HCT116 (cell line): ENCODE data around the gene IL10RB. TPM values are rescaled to one million over a fixed set of nuclear protein-coding genes. Genes with fewer than 3 reads are reported as not detected.

Experiments
- ATAC-seq: fragments of 200-7000 bp; cut with Tn5 transposase; 2 replicates; pipeline ENCODE4 v1.9.1; 2020; ENCODE audit warnings: mild to moderate bottlenecking, moderate library complexity
- BruUV-seq: library from RNA; stranded (reverse); fragments of 400-500 nt; replicated peaks from 2 replicates; lab custom pipeline; 2021; lab: Mats Ljungman, UMichigan
- CTCF ChIA-PET: fragments of 300-600 bp; sonication (Branson Sonifier 250); formaldehyde crosslinking; loops from one replicate; lab custom pipeline; 2021; ENCODE audit warnings: antibody characterized with exemption; lab: Charles Lee
- POLR2A ChIA-PET: fragments of 300-600, 350-600 bp; sonication (Branson Sonifier 250); formaldehyde crosslinking; loops from one replicate; lab custom pipeline; 2021; ENCODE audit warnings: antibody characterized with exemption; lab: Charles Lee
- RAD21 ChIA-PET, 2 experiments: fragments of 300-600 bp; sonication (Branson Sonifier 250); formaldehyde crosslinking; loops; one replicate each; lab custom pipeline; 2023; ENCODE audit warnings: low total read pairs in 2 of 2; ENCODE audit not compliant: uncharacterized antibody in 2 of 2, unreplicated experiment in 2 of 2, low non-redundant PET in 1 of 2; lab: Charles Lee
- DNase-seq: peaks from one replicate; pipeline ENCODE4 v3.0.0-alpha.2; 2010; ENCODE audit warnings: low read depth, low spot score
- H2AFZ ChIP-seq: fragments of 200-600 bp; shearing (Covaris generic), sonication (generic); 2 replicates; pipeline ENCODE4 v1.6.1; 2017; ENCODE audit warnings: low read depth, mixed run types, mixed read lengths, antibody characterized with exemption, low read length; ENCODE audit not compliant: poor library complexity, severe bottlenecking
- H3K27ac ChIP-seq: 2 replicates; pipeline ENCODE4 v1.5.1; 2012; ENCODE audit warnings: low read depth, low read length
- H3K27me3 ChIP-seq: fragments of 200-600 bp; sonication (generic); 2 replicates; pipeline ENCODE4 v1.6.1; 2016; ENCODE audit warnings: mixed run types, low read length, mixed read lengths; ENCODE audit not compliant: insufficient read depth
- H3K36me3 ChIP-seq, 2 experiments: fragments of 200-500 bp in 1 of 2; fragments of 200-600 bp in 1 of 2; sonication (Bioruptor generic) in 1 of 2; sonication (generic) in 1 of 2; 2 replicates each; pipeline versions ENCODE4 v1.5.1 to v1.6.1; 2014 to 2016; ENCODE audit warnings: low read length in 2 of 2, inconsistent platforms in 1 of 2, mixed read lengths in 1 of 2, mixed run types in 1 of 2; ENCODE audit not compliant: insufficient read depth in 2 of 2, control insufficient read depth in 1 of 2
- H3K4me1 ChIP-seq, 2 experiments: fragments of 200-600 bp in 1 of 2; sonication (generic) in 1 of 2; 2 replicates each; pipeline versions ENCODE4 v1.5.1 to v1.6.1; 2012 to 2017; ENCODE audit warnings: low read length in 2 of 2, inconsistent platforms in 1 of 2, mild to moderate bottlenecking in 1 of 2, mixed read lengths in 1 of 2, mixed run types in 1 of 2, moderate library complexity in 1 of 2; ENCODE audit not compliant: insufficient read depth in 2 of 2, control insufficient read depth in 1 of 2
- H3K4me2 ChIP-seq: fragments of 200-600 bp; sonication (generic); 2 replicates; pipeline ENCODE4 v1.6.1; 2017; ENCODE audit warnings: mixed run types, low read length, mixed read lengths
- H3K4me3 ChIP-seq, 2 experiments: fragments of 200-600 bp in 1 of 2; sonication (generic) in 1 of 2; replicated peaks in 1 of 2; 2 replicates each; pipeline ENCODE4 v1.5.1; 2011 to 2016; ENCODE audit warnings: low read length in 2 of 2, control low read depth in 1 of 2, low read depth in 1 of 2, mild to moderate bottlenecking in 1 of 2, mixed read lengths in 1 of 2, mixed run types in 1 of 2
- H3K79me2 ChIP-seq: fragments of 200-600 bp; sonication (generic); 2 replicates; pipeline ENCODE4 v1.6.1; 2017; ENCODE audit warnings: mild to moderate bottlenecking, mixed run types, low read length, moderate library complexity, mixed read lengths; ENCODE audit not compliant: insufficient read depth
- H3K9ac ChIP-seq: fragments of 200-600 bp; sonication (generic); 2 replicates; pipeline ENCODE4 v1.6.1; 2016; ENCODE audit warnings: low read length, mixed read lengths
- H3K9me2 ChIP-seq: fragments of 200-600 bp; sonication (generic), shearing (Covaris generic); 2 replicates; pipeline ENCODE4 v1.6.1; 2017; ENCODE audit warnings: mixed run types, mild to moderate bottlenecking, moderate library complexity; ENCODE audit not compliant: insufficient read depth
- H3K9me3 ChIP-seq, 2 experiments: fragments of 200-500 bp in 1 of 2; fragments of 200-600 bp in 1 of 2; sonication (Bioruptor generic) in 1 of 2; sonication (generic) in 1 of 2; 2 replicates each; pipeline ENCODE4 v1.6.1; 2014 to 2017; ENCODE audit warnings: low read length in 2 of 2, mixed read lengths in 2 of 2, inconsistent platforms in 1 of 2, low read depth in 1 of 2, mild to moderate bottlenecking in 1 of 2, mixed run types in 1 of 2, moderate library complexity in 1 of 2; ENCODE audit not compliant: control insufficient read depth in 1 of 2, insufficient read depth in 1 of 2
- H4K20me1 ChIP-seq: fragments of 200-600 bp; sonication (generic), shearing (Covaris generic); 2 replicates; pipeline ENCODE4 v1.6.1; 2017; ENCODE audit warnings: mixed run types, mild to moderate bottlenecking, moderate library complexity; ENCODE audit not compliant: insufficient read depth
- ATF3 ChIP-seq: IDR thresholded peaks from 2 replicates; pipeline ENCODE4 v1.6.1; 2012
- CBX3 ChIP-seq: IDR thresholded peaks from 2 replicates; pipeline ENCODE4 v1.6.1; 2012; ENCODE audit warnings: low read depth
- CTCF ChIP-seq, 3 experiments: fragments of 200-600 bp in 1 of 3; sonication (generic) in 1 of 3; IDR thresholded peaks in 2 of 3; conservative IDR thresholded peaks in 1 of 3; 2 replicates each; pipeline ENCODE4 v1.5.1; 2012 to 2017; ENCODE audit warnings: low read depth in 2 of 3, low read length in 2 of 3, antibody characterized with exemption in 1 of 3, borderline replicate concordance in 1 of 3, control low read depth in 1 of 3, mild to moderate bottlenecking in 1 of 3, mixed read lengths in 1 of 3, mixed run types in 1 of 3, moderate library complexity in 1 of 3; ENCODE audit not compliant: insufficient read depth in 1 of 3
- EGR1 ChIP-seq: IDR thresholded peaks from 2 replicates; pipeline ENCODE4 v1.6.1; 2012; ENCODE audit warnings: low read depth
- ELF1 ChIP-seq: IDR thresholded peaks from 2 replicates; pipeline ENCODE4 v1.6.1; 2012; ENCODE audit warnings: low read depth, borderline replicate concordance
- JUND ChIP-seq: IDR thresholded peaks from 2 replicates; pipeline ENCODE4 v1.6.1; 2012
- POLR2A ChIP-seq: IDR thresholded peaks from 2 replicates; pipeline ENCODE4 v1.7.0; 2011; ENCODE audit warnings: borderline replicate concordance; ENCODE audit not compliant: insufficient read depth, insufficient read length; ENCODE audit errors: extremely low read depth
- POLR2AphosphoS5 ChIP-seq: IDR thresholded peaks from 2 replicates; pipeline ENCODE4 v1.6.1; 2011; ENCODE audit warnings: mild to moderate bottlenecking, low read depth, low read length, moderate library complexity
- REST ChIP-seq: IDR thresholded peaks from 2 replicates; pipeline ENCODE4 v1.6.1; 2012; ENCODE audit warnings: low read depth
- SIN3A ChIP-seq: IDR thresholded peaks from 2 replicates; pipeline ENCODE4 v1.6.1; 2012; ENCODE audit warnings: low read depth
- SP1 ChIP-seq: IDR thresholded peaks from 2 replicates; pipeline ENCODE4 v1.6.1; 2012; ENCODE audit warnings: low read depth
- SRF ChIP-seq: IDR thresholded peaks from 2 replicates; pipeline ENCODE4 v1.6.1; 2012; ENCODE audit warnings: low read depth
- TCF7L2 ChIP-seq: IDR thresholded peaks from 2 replicates; pipeline ENCODE4 v1.7.0; 2011; ENCODE audit warnings: borderline replicate concordance, inconsistent platforms; ENCODE audit not compliant: insufficient read depth, insufficient read length; ENCODE audit errors: extremely low read depth
- YY1 ChIP-seq: IDR thresholded peaks from 2 replicates; pipeline ENCODE4 v1.6.1; 2011; ENCODE audit warnings: low read length, low read depth, moderate library complexity, mild to moderate bottlenecking; ENCODE audit not compliant: insufficient replicate concordance; ENCODE audit errors: extremely low read depth
- ZNF274 ChIP-seq: fragments of 200-500 bp; sonication (Bioruptor generic); IDR thresholded peaks from 2 replicates; pipeline ENCODE4 v1.6.1; 2014; ENCODE audit warnings: mild to moderate bottlenecking, low read depth, low read length, inconsistent platforms
- intact Hi-C: fragments of 100-400 bp; cut with micrococcal nuclease; formaldehyde crosslinking; loops from 2 replicates; pipeline ENCODE4 v1.10.0; 2022
- total RNA-seq: library from RNA; stranded (reverse); gene quantifications from one replicate; pipeline ENCODE4 v1.2.1, GENCODE V29; 2021; ENCODE audit not compliant: unreplicated experiment

Gene IL10RB
- total RNA-seq, 1 experiment from 2014 or later, result 13.7 TPM

GRCh38 chr21:33293811-33294216 lies 27.6 kb downstream of the IL10RB start:
- CTCF ChIA-PET, result no interaction called here
- no peak overlapping the region for H3K4me2 ChIP-seq
- POLR2A ChIA-PET, result no interaction called here
- no peak overlapping the region for H3K4me3 ChIP-seq
- RAD21 ChIA-PET, result no interaction called here
- ATAC-seq, result no peak
- H3K27ac ChIP-seq, result no peak overlapping the region
- intact Hi-C loops, result no loop called here
- no peak for DNase-seq
- no TSS peak for BruUV-seq
- no peaks in the 10 kb centered on the region for H3K79me2 ChIP-seq
- no peaks in the 10 kb centered on the region for H3K36me3 ChIP-seq
- H3K27me3 ChIP-seq, result no peaks in the 10 kb centered on the region
- H3K9ac ChIP-seq, result no peak overlapping the region
- no peaks in the 10 kb centered on the region for H3K9me3 ChIP-seq
- TF ChIP-seq ZNF274 (no peak), CTCF (IDR thresholded peaks at IDR 0.05 in 2 of 3, conservative IDR thresholded peaks at IDR 0.05 in 1 of 3; ENCODE audit: borderline replicate concordance in 1 of 3, insufficient read depth in 1 of 3, low read depth in 2 of 3, low read length in 2 of 3) (no peak), CBX3 (no peak), JUND (no peak), POLR2A (no peak), YY1 (no peak), ATF3 (no peak), SRF (no peak), SIN3A (no peak), EGR1 (no peak), ELF1 (no peak), POLR2AphosphoS5 (no peak), TCF7L2 (no peak), REST (no peak), SP1 (no peak)
- TF ChIP-seq, all 23 proteins: peak for 0
- H3K4me1 ChIP-seq, result peaks cover 0 to under 1% of the 10 kb centered on the region in 2 experiments; a peak in 1 of 4 replicates
- H2AFZ ChIP-seq, result no peak overlapping the region
- H4K20me1 ChIP-seq, result no peaks in the 10 kb centered on the region
- H3K9me2 ChIP-seq, result no peaks in the 10 kb centered on the region
